CD4-positive, alpha-beta T cell (primary cell): ENCODE measurements around the gene MAN2A1. TPM values are rescaled to one million over a fixed set of nuclear protein-coding genes. Genes with fewer than 3 reads are reported as not detected.

Experiments used
- ATAC-seq: fragments of 200-7000 bp; cut with Tn5 transposase; one replicate; pipeline ENCODE4 v1.10.0; 2022; ENCODE audit warnings: mild to moderate bottlenecking; ENCODE audit not compliant: poor library complexity
- CTCF ChIA-PET: fragments of 350-600 bp; sonication (Branson Sonifier 250); formaldehyde crosslinking; loops from one replicate; lab custom pipeline; 2021; ENCODE audit warnings: antibody characterized with exemption, inconsistent platforms; lab: Charles Lee
- POLR2A ChIA-PET: fragments of 350-600 bp; sonication (Branson Sonifier 250); formaldehyde crosslinking; loops from one replicate; lab custom pipeline; 2021; ENCODE audit warnings: antibody characterized with exemption, inconsistent platforms; lab: Charles Lee
- DNase-seq, 14 experiments: peaks; one replicate each; pipeline ENCODE4 v3.0.0-alpha.2; 2013 to 2020; ENCODE audit warnings: mixed read lengths in 2 of 14
- H3K27ac ChIP-seq, 2 donors: one replicate each; pipeline versions ENCODE4 v1.5.1 to v1.7.0; 2013; ENCODE audit warnings: low read length in 2 of 2, low read depth in 1 of 2, mild to moderate bottlenecking in 1 of 2
- H3K27me3 ChIP-seq, 2 experiments: 1 replicate in 1 of 2; 2 replicates in 1 of 2; pipeline versions ENCODE4 v1.6.1 to v1.7.0; 2013; ENCODE audit warnings: low read length in 2 of 2, control low read depth in 1 of 2, mild to moderate bottlenecking in 1 of 2, moderate library complexity in 1 of 2; ENCODE audit not compliant: insufficient read depth in 2 of 2, control insufficient read depth in 1 of 2
- H3K36me3 ChIP-seq: one replicate; pipeline ENCODE4 v1.6.1; 2013; ENCODE audit warnings: low read length, control low read depth; ENCODE audit not compliant: insufficient read depth
- H3K4me1 ChIP-seq: one replicate; pipeline ENCODE4 v1.6.1; 2013; ENCODE audit warnings: low read length, control low read depth; ENCODE audit not compliant: insufficient read depth
- H3K4me3 ChIP-seq: one replicate; pipeline ENCODE4 v1.5.1; 2013; ENCODE audit warnings: mild to moderate bottlenecking, low read length, moderate library complexity
- H3K9me3 ChIP-seq, 2 experiments: 1 replicate in 1 of 2; 2 replicates in 1 of 2; pipeline versions ENCODE4 v1.6.1 to v1.7.0; 2013; ENCODE audit warnings: low read length in 2 of 2, mild to moderate bottlenecking in 2 of 2, control low read depth in 1 of 2, moderate library complexity in 1 of 2; ENCODE audit not compliant: control insufficient read depth in 1 of 2, insufficient read depth in 1 of 2
- H3K27ac Mint-ChIP-seq: one replicate; pipeline ENCODE4 v1.8.0; 2020; ENCODE audit warnings: mixed read lengths
- H3K27me3 Mint-ChIP-seq: one replicate; pipeline ENCODE4 v1.8.0; 2021; ENCODE audit warnings: mixed read lengths
- H3K36me3 Mint-ChIP-seq: one replicate; pipeline ENCODE4 v1.8.0; 2021; ENCODE audit warnings: low read depth, mixed read lengths
- H3K4me1 Mint-ChIP-seq: one replicate; pipeline ENCODE4 v1.8.0; 2021; ENCODE audit warnings: low read depth, mixed read lengths
- H3K4me3 Mint-ChIP-seq: one replicate; pipeline ENCODE4 v1.8.0; 2020; ENCODE audit warnings: mild to moderate bottlenecking, mixed read lengths
- H3K9me3 Mint-ChIP-seq: one replicate; pipeline ENCODE4 v1.8.0; 2020; ENCODE audit warnings: mixed read lengths
- CTCF ChIP-seq: fragments of 200-600 bp; IDR thresholded peaks from one replicate; pipeline ENCODE4 v1.8.0; 2022; ENCODE audit warnings: antibody characterized with exemption, mild to moderate bottlenecking
- intact Hi-C, 2 experiments: fragments of 100-400 bp; cut with DNase I in 1 of 2; cut with micrococcal nuclease in 1 of 2; formaldehyde crosslinking; loops; one replicate each; pipeline versions ENCODE4 v1.15.1 to v1.9.0; 2023 to 2025; cut with DNase I, micrococcal nuclease
- total RNA-seq, 174 experiments: library from RNA in 2 of 174; stranded (reverse) in 2 of 174; gene quantifications; one replicate each; pipeline ENCODE4 v1.2.3 and lab custom pipeline; 2021 to 2026

Gene MAN2A1
- total RNA-seq, 2 experiments from 2014 or later = 50.6 to 52.7 TPM

GRCh38 chr5:109701252-109701651, 11.5 kb downstream of the MAN2A1 start:
- H3K27me3 ChIP-seq = no peaks in the 10 kb centered on the region
- Mint-ChIP-seq H3K36me3 (peaks cover 47% of the 10 kb centered on the region), H3K4me3 (no peak overlapping the region), H3K9me3 (no peaks in the 10 kb centered on the region), H3K27me3 (no peaks in the 10 kb centered on the region), H3K27ac (no peak overlapping the region), H3K4me1 (peaks cover 94% of the 10 kb centered on the region)
- H3K4me3 ChIP-seq = no peak overlapping the region
- ATAC-seq (no peak), DNase-seq (no peak)
- ChIA-PET POLR2A (interaction anchor here (0.7 to 1.8 kb wide), 3 partner anchors 9 to 1811 kb away, joined by 3 to 5 read pairs (median 4); no protein-coding TSS in a partner anchor), CTCF (no interaction called here)
- peaks cover 22% of the 10 kb centered on the region for H3K36me3 ChIP-seq
- H3K27ac ChIP-seq = no peak overlapping the region
- intact Hi-C loops = no loop called here
- no peaks in the 10 kb centered on the region for H3K9me3 ChIP-seq
- no peak for TF ChIP-seq CTCF
- peaks cover 29% of the 10 kb centered on the region for H3K4me1 ChIP-seq

- Mint-ChIP-seq H3K4me1 (peaks cover 94% of the 10 kb centered on the region), H3K27me3 (no peaks in the 10 kb centered on the region), H3K27ac (no peak overlapping the region), H3K36me3 (peaks cover 46% of the 10 kb centered on the region), H3K9me3 (no peaks in the 10 kb centered on the region), H3K4me3 (peak overlapping the region; percentile 1)
- DNase-seq (no peak), ATAC-seq (no peak)
- POLR2A ChIA-PET = interaction anchor here (0.7 to 1.8 kb wide), 3 partner anchors 9 to 1810 kb away, joined by 3 to 5 read pairs (median 4); no protein-coding TSS in a partner anchor
- Histone ChIP-seq H3K27me3 (no peaks in the 10 kb centered on the region), H3K4me3 (no peak overlapping the region), H3K4me1 (peaks cover 25% of the 10 kb centered on the region), H3K36me3 (peaks cover 24% of the 10 kb centered on the region), H3K27ac (no peak overlapping the region), H3K9me3 (no peaks in the 10 kb centered on the region)
- CTCF ChIA-PET = no interaction called here
- no peak for TF ChIP-seq CTCF
- intact Hi-C loops = no loop called here
Measured at GRCh38 chr5:109701792-109702191, 12.1 kb downstream of the MAN2A1 start.

- no peak for ATAC-seq
- Histone ChIP-seq H3K36me3 (peaks cover 24% of the 10 kb centered on the region), H3K27me3 (no peaks in the 10 kb centered on the region), H3K4me1 (peaks cover 29% of the 10 kb centered on the region), H3K27ac (no peak overlapping the region), H3K9me3 (no peaks in the 10 kb centered on the region), H3K4me3 (no peak overlapping the region)
- H3K4me1 Mint-ChIP-seq = peaks cover 94% of the 10 kb centered on the region
- CTCF ChIA-PET = no interaction called here
- intact Hi-C loops = no loop called here
- POLR2A ChIA-PET = interaction anchor here (1.0 to 2.0 kb wide), 3 partner anchors 8 to 13 kb away, joined by 3 to 5 read pairs (median 3); partner anchors contain the start of gene MAN2A1
- no peak for TF ChIP-seq CTCF
- DNase-seq = no peak
- H3K36me3 Mint-ChIP-seq = peaks cover 46% of the 10 kb centered on the region
- no peaks in the 10 kb centered on the region for H3K27me3 Mint-ChIP-seq
- no peak overlapping the region for H3K27ac Mint-ChIP-seq
- H3K4me3 Mint-ChIP-seq = no peak overlapping the region
- H3K9me3 Mint-ChIP-seq = no peaks in the 10 kb centered on the region
Measured at GRCh38 chr5:109703166-109703565, 13.4 kb downstream of the MAN2A1 start.
